Neural progenitor cell (in vitro differentiated cells): ENCODE data around the gene TMEM234. TPM values are rescaled to one million over a fixed set of nuclear protein-coding genes. Genes with fewer than 3 reads are reported as not detected.
A peak's percentile ranks its signal among the peaks of the same experiment; 100 is the strongest.

ENCODE experiments used
- DNase-seq: peaks from one replicate; pipeline ENCODE4 v3.0.0-alpha.2; 2016; ENCODE audit warnings: low spot score
- H2AFZ ChIP-seq: fragments of 200-600 bp; sonication (generic); replicated peaks from 2 replicates; pipeline ENCODE4 v1.6.1; 2016; ENCODE audit warnings: antibody characterized with exemption
- H3F3A ChIP-seq: fragments of 200-600 bp; sonication (generic); 2 replicates; pipeline ENCODE4 v1.6.1; 2016; ENCODE audit warnings: antibody characterized with exemption, low read depth
- H3K27ac ChIP-seq: fragments of 200-600 bp; sonication (generic); 2 replicates; pipeline ENCODE4 v1.5.1; 2016; ENCODE audit warnings: mild to moderate bottlenecking
- H3K27me3 ChIP-seq: fragments of 200-600 bp; sonication (generic); 2 replicates; pipeline ENCODE4 v1.6.1; 2016; ENCODE audit warnings: mild to moderate bottlenecking, moderate library complexity
- H3K36me3 ChIP-seq: fragments of 200-600 bp; sonication (generic); 2 replicates; pipeline ENCODE4 v1.5.1; 2016
- H3K4me1 ChIP-seq: fragments of 200-600 bp; sonication (generic); 2 replicates; pipeline ENCODE4 v1.6.1; 2016; ENCODE audit warnings: mixed run types
- H3K4me2 ChIP-seq: fragments of 200-600 bp; sonication (generic); 2 replicates; pipeline ENCODE4 v1.6.1; 2016
- H3K4me3 ChIP-seq: fragments of 200-600 bp; sonication (generic); 2 replicates; pipeline ENCODE4 v1.5.1; 2016
- H3K79me2 ChIP-seq: fragments of 200-600 bp; sonication (generic); 2 replicates; pipeline ENCODE4 v1.6.1; 2016; ENCODE audit warnings: low read depth
- H3K9ac ChIP-seq: fragments of 200-600 bp; sonication (generic); 2 replicates; pipeline ENCODE4 v1.6.1; 2016
- H3K9me3 ChIP-seq: fragments of 200-600 bp; sonication (generic); 2 replicates; pipeline ENCODE4 v1.5.1; 2016; ENCODE audit warnings: low read depth
- H4K20me1 ChIP-seq: fragments of 200-600 bp; sonication (generic); 2 replicates; pipeline ENCODE4 v1.6.1; 2016; ENCODE audit warnings: low read depth
- H3K27ac Mint-ChIP-seq: 3 replicates; pipeline ENCODE4 v1.8.0; 2021; ENCODE audit warnings: mixed read lengths
- H3K27me3 Mint-ChIP-seq: 2 replicates; pipeline ENCODE4 v1.8.0; 2022; ENCODE audit warnings: low read depth, mild to moderate bottlenecking, inconsistent platforms, moderate library complexity, mixed read lengths; ENCODE audit not compliant: insufficient read depth
- H3K36me3 Mint-ChIP-seq: 3 replicates; pipeline ENCODE4 v1.8.0; 2021; ENCODE audit warnings: mixed read lengths
- H3K4me1 Mint-ChIP-seq: 3 replicates; pipeline ENCODE4 v1.8.0; 2021; ENCODE audit warnings: mixed read lengths
- H3K4me3 Mint-ChIP-seq: 3 replicates; pipeline ENCODE4 v1.8.0; 2021; ENCODE audit warnings: mild to moderate bottlenecking, moderate library complexity, mixed read lengths
- H3K9me3 Mint-ChIP-seq: 3 replicates; pipeline ENCODE4 v1.8.0; 2020; ENCODE audit warnings: mixed read lengths
- EZH2 ChIP-seq: fragments of 200-600 bp; sonication (generic); IDR thresholded peaks from 2 replicates; pipeline ENCODE4 v1.6.1; 2017; ENCODE audit warnings: antibody characterized with exemption, mild to moderate bottlenecking, moderate library complexity
- EZH2phosphoT487 ChIP-seq: fragments of 200-600 bp; sonication (generic); IDR thresholded peaks from 2 replicates; pipeline ENCODE4 v1.6.1; 2017; ENCODE audit warnings: antibody characterized with exemption
- total RNA-seq: library from RNA; depleted of rRNA; stranded (reverse); fragments of >200 nt; gene quantifications from 2 replicates; pipeline ENCODE4 v1.2.3, GENCODE V29; 2015; ENCODE audit warnings: low replicate concordance
- TF ChIP-seq, protein P1 (sequence below): fragments of 200-600 bp; sonication (generic); IDR thresholded peaks from 2 replicates; pipeline ENCODE4 v1.5.1; 2017; ENCODE audit warnings: antibody characterized with exemption, mild to moderate bottlenecking

TMEM234 gene
- total RNA-seq = 6.0 and 13.7 TPM in 2 replicates

DNA sequence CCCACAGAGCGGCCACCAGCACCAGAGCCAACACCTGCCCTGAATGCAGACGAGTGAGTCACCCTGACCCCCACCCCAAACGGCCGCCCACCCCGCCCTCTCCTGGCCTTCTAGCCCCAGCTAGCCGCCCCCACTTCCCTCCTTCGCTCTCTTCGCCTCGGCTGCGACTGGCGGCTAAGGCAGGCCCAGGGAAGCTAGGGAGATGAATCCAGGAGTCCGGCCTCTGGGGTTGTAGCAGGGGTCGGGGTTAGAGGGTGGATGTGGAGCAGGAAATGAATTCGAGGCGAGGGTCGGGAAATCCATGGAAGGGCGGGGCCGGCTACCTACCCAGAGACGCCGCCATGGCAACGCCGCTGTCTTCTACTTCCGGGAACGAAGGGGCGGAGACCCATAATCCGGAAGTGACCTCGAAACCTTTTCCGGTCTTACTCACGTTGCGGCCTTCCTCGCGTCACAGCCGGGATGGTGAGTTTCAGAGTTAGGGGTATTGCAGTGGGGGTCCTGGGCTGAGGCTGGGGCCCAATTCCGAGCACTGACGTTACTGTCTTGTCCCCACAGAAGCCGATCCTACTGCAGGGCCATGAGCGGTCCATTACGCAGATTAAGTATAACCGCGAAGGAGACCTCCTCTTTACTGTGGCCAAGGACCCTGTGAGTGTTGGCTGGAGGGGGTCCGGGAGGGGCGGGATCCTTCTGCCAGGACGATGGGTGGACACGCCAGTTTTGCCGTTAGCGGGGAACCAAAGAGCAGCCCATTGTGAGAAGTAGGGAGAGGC lies at the start of gene TMEM234, which contains the start of gene EIF3I:
TSS of gene TMEM234 (minus strand) at position 374 of the 776 bp plus-strand sequence. CDS start at position 343, 31 bp downstream.
TSS of gene EIF3I (plus strand) at position 428 of the 776 bp plus-strand sequence. CDS start at position 463, 35 bp downstream.
- TF ChIP-seq EZH2phosphoT487 = no peak
- peak; percentile 24 for TF ChIP-seq EZH2
- H4K20me1 ChIP-seq = no peaks in the 10 kb centered on the region
- no peaks in the 10 kb centered on the region for H3K27me3 ChIP-seq
- peaks cover 8% of the 10 kb centered on the region for H3K27me3 Mint-ChIP-seq
- DNase-seq = peak; percentile 97
- H3K79me2 ChIP-seq = peaks cover 34% of the 10 kb centered on the region
- peaks cover 28% of the 10 kb centered on the region for H3K4me1 Mint-ChIP-seq
- H3K9me3 Mint-ChIP-seq = no peaks in the 10 kb centered on the region
- H3K4me2 ChIP-seq = peak within 1 kb of the TSS; percentile 89
- peaks cover 15% of the 10 kb centered on the region for H3K36me3 Mint-ChIP-seq
- peaks cover 14% of the 10 kb centered on the region for H3K4me1 ChIP-seq
- H3K4me3 ChIP-seq = peak within 1 kb of the TSS; percentile 82
- peaks cover 3% of the 10 kb centered on the region for H3F3A ChIP-seq
- peak within 1 kb of the TSS; percentile 1 for H3K27ac ChIP-seq
- H3K36me3 ChIP-seq = no peaks in the 10 kb centered on the region
- peak within 1 kb of the TSS; percentile 87 for H3K9ac ChIP-seq
- H3K4me3 Mint-ChIP-seq = peak within 1 kb of the TSS; percentile 97
- peak within 1 kb of the TSS; percentile 93 for H2AFZ ChIP-seq
- peak within 1 kb of the TSS; percentile 90 for H3K27ac Mint-ChIP-seq
- H3K9me3 ChIP-seq = no peaks in the 10 kb centered on the region

DNA sequence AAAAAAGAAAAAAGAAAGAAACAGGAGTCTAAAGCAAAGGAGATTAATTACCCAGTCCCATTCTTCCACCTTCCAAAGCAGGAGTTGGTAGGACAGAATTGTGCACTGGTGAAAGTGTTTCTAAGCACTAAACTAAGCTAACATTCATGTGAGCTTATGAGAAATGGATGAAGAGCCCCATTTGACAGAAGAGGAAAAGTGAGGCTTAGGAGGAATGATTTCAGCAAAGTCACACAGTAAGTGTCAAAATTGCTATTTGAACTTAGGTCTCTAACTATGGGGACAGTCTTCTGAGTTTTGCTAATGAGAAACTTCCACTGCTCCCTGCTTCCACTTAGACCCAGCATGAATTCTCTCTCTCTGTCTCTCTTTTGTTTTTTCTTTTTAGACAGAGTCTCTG lies 47.6 kb upstream of the TMEM234 start:
- no peaks in the 10 kb centered on the region for H4K20me1 ChIP-seq
- Mint-ChIP-seq H3K4me3 (no peak overlapping the region), H3K4me1 (peaks cover 25% of the 10 kb centered on the region), H3K36me3 (no peaks in the 10 kb centered on the region), H3K27ac (no peak overlapping the region), H3K9me3 (no peaks in the 10 kb centered on the region), H3K27me3 (peaks cover 3% of the 10 kb centered on the region)
- no peak overlapping the region for H3K4me3 ChIP-seq
- no peaks in the 10 kb centered on the region for H3K9me3 ChIP-seq
- H3K27ac ChIP-seq = no peak overlapping the region
- no peak overlapping the region for H3K9ac ChIP-seq
- no peaks in the 10 kb centered on the region for H3F3A ChIP-seq
- H3K79me2 ChIP-seq = no peaks in the 10 kb centered on the region
- no peak overlapping the region for H3K4me2 ChIP-seq
- H3K4me1 ChIP-seq = peaks cover 9% of the 10 kb centered on the region
- no peaks in the 10 kb centered on the region for H3K36me3 ChIP-seq
- no peak for DNase-seq
- TF ChIP-seq EZH2 (no peak), EZH2phosphoT487 (no peak)
- TF ChIP-seq, protein P1, sequence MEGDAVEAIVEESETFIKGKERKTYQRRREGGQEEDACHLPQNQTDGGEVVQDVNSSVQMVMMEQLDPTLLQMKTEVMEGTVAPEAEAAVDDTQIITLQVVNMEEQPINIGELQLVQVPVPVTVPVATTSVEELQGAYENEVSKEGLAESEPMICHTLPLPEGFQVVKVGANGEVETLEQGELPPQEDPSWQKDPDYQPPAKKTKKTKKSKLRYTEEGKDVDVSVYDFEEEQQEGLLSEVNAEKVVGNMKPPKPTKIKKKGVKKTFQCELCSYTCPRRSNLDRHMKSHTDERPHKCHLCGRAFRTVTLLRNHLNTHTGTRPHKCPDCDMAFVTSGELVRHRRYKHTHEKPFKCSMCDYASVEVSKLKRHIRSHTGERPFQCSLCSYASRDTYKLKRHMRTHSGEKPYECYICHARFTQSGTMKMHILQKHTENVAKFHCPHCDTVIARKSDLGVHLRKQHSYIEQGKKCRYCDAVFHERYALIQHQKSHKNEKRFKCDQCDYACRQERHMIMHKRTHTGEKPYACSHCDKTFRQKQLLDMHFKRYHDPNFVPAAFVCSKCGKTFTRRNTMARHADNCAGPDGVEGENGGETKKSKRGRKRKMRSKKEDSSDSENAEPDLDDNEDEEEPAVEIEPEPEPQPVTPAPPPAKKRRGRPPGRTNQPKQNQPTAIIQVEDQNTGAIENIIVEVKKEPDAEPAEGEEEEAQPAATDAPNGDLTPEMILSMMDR = no peak
- peaks cover 1% of the 10 kb centered on the region for H3K27me3 ChIP-seq
- no peak overlapping the region for H2AFZ ChIP-seq

DNA sequence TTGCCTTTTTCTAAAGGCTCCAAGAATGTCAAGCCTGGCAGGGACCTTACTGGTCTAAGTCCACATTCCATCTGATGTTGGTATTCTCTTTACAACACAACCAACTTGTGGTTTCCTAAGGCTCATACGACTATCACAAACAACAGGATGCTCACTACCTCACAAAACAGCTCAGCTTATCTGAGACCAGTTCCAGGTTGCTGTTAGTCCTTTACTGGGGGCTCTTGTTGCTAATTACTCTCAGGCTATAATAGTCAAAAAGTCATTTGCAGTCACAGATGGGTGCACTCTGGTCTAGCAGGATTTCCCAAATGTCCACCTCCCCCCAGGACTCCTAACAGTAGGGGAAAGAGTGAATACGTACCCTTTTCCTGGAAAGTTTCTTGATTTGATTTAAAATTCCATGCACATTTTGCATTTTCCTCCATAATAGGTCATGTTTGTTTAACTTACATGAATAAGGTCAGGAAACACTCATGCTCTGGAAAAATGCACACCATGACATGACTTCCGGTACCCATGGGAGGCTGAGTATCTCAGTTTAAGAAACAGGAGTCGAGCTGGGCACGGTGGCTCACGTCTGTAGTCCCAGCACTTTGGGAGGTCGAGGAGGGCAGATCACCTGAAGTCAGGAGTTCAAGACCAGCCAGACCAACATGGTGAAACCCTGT lies 44.9 kb upstream of the TMEM234 start:
- Histone ChIP-seq H3K9me3 (no peaks in the 10 kb centered on the region), H3K27ac (no peak overlapping the region), H3K27me3 (no peaks in the 10 kb centered on the region), H2AFZ (no peak overlapping the region), H3K4me1 (no peaks in the 10 kb centered on the region), H3K79me2 (no peaks in the 10 kb centered on the region), H3K4me2 (no peak overlapping the region), H3K36me3 (no peaks in the 10 kb centered on the region), H3K9ac (no peak overlapping the region), H4K20me1 (no peaks in the 10 kb centered on the region), H3K4me3 (no peak overlapping the region), H3F3A (no peaks in the 10 kb centered on the region)
- no peak for DNase-seq
- no peaks in the 10 kb centered on the region for H3K9me3 Mint-ChIP-seq
- H3K27me3 Mint-ChIP-seq = peaks cover 2% of the 10 kb centered on the region
- H3K36me3 Mint-ChIP-seq = no peaks in the 10 kb centered on the region
- H3K4me1 Mint-ChIP-seq = peaks cover 7% of the 10 kb centered on the region
- no peak overlapping the region for H3K27ac Mint-ChIP-seq
- no peak overlapping the region for H3K4me3 Mint-ChIP-seq
- TF ChIP-seq EZH2 = no peak
- TF ChIP-seq, protein P1 = no peak
- no peak for TF ChIP-seq EZH2phosphoT487
